KMS-11 (cell line): ENCODE measurements around the gene DMGDH.

Experiments used
- H2AFZ ChIP-seq: fragments of 200-600 bp; sonication (generic); 2 replicates; pipeline ENCODE4 v1.6.1; 2016; ENCODE audit warnings: antibody characterized with exemption, mixed run types, low read depth
- H3K27ac ChIP-seq: fragments of 200-600 bp; sonication (generic); 2 replicates; pipeline ENCODE4 v1.6.1; 2016; ENCODE audit warnings: mild to moderate bottlenecking, mixed run types
- H3K27me3 ChIP-seq: fragments of 200-600 bp; sonication (generic); 2 replicates; pipeline ENCODE4 v1.6.1; 2017; ENCODE audit warnings: mild to moderate bottlenecking, low read depth, mixed run types, moderate library complexity; ENCODE audit not compliant: insufficient read depth
- H3K36me3 ChIP-seq: fragments of 200-600 bp; sonication (generic); 2 replicates; pipeline ENCODE4 v1.6.1; 2017; ENCODE audit warnings: mild to moderate bottlenecking, mixed run types; ENCODE audit not compliant: insufficient read depth
- H3K4me1 ChIP-seq: fragments of 200-600 bp; sonication (generic); 2 replicates; pipeline ENCODE4 v1.6.1; 2016; ENCODE audit warnings: mild to moderate bottlenecking, low read depth, mixed run types; ENCODE audit not compliant: poor library complexity, severe bottlenecking
- H3K4me2 ChIP-seq: fragments of 200-600 bp; sonication (generic); 2 replicates; pipeline ENCODE4 v1.7.0; 2016; ENCODE audit warnings: mild to moderate bottlenecking, mixed run types
- H3K4me3 ChIP-seq: fragments of 200-600 bp; sonication (generic); IDR thresholded peaks from 2 replicates; pipeline ENCODE4 v1.6.1; 2017; ENCODE audit warnings: low read depth, low read length, mixed read lengths; ENCODE audit not compliant: insufficient read depth
- H3K79me2 ChIP-seq: fragments of 200-600 bp; sonication (generic); 2 replicates; pipeline ENCODE4 v1.6.1; 2016; ENCODE audit warnings: low read depth, mixed run types; ENCODE audit not compliant: insufficient read depth
- H3K9ac ChIP-seq: fragments of 200-600 bp; sonication (generic); 2 replicates; pipeline ENCODE4 v1.6.1; 2016; ENCODE audit warnings: mild to moderate bottlenecking, mixed run types
- H4K20me1 ChIP-seq: fragments of 200-600 bp; sonication (generic); 2 replicates; pipeline ENCODE4 v1.6.1; 2016; ENCODE audit warnings: mild to moderate bottlenecking, mixed run types; ENCODE audit not compliant: insufficient read depth
- CTCF ChIP-seq: fragments of 200-600 bp; sonication (generic); conservative IDR thresholded peaks from 2 replicates; pipeline ENCODE4 v1.6.1; 2017; ENCODE audit warnings: low read depth, mild to moderate bottlenecking, antibody characterized with exemption, low read length, moderate library complexity, mixed read lengths

The DMGDH gene

DNA sequence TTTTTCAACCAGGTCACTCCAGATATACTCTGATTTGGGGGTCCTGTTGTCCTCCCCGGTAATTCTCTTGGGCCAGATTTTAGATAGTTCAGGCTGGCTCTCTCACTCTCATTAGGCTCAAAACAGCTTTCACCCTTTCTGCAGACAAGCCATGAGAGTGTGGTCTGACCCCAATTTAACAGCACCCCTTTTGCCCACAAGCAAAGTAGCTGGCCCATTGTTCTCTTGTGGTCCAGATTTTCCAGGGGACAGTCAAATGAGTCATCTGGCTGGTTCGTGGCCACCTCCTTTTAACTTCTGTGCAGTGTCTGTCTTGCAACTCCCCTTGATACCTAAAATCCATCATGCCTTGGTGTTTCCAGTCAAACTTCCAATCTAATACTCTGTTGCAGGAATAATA lies 16.6 kb upstream of the DMGDH start:
- Histone ChIP-seq H3K27ac (no peak overlapping the region), H3K4me2 (no peak overlapping the region), H3K27me3 (no peaks in the 10 kb centered on the region), H3K36me3 (no peaks in the 10 kb centered on the region), H3K9ac (no peak overlapping the region), H3K79me2 (no peaks in the 10 kb centered on the region), H2AFZ (no peak overlapping the region), H3K4me3 (no peak overlapping the region), H3K4me1 (no peaks in the 10 kb centered on the region), H4K20me1 (no peaks in the 10 kb centered on the region)
- no peak for TF ChIP-seq CTCF

DNA sequence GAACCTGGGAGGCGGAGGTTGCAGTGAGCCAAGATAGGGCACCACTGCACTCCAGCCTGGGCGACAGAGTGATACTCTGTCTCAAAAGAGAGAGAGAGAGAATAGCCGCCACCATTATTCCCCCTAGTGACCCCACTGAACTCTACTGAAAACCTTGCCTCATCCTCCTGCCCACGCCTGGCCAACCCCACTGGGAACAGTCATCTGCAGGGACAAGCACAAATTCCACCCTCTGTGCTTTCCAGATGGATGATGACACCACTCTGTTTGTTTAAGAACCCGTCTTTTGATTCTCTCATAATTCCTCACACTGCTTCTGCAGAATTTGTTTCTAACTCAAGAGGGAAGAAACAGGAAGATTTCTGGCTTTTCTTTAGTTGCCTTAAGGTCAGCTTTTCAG lies 12.3 kb upstream of the DMGDH start:
- no peak for TF ChIP-seq CTCF
- Histone ChIP-seq H3K79me2 (no peaks in the 10 kb centered on the region), H3K36me3 (no peaks in the 10 kb centered on the region), H3K4me1 (no peaks in the 10 kb centered on the region), H3K9ac (no peak overlapping the region), H3K4me3 (no peak overlapping the region), H2AFZ (no peak overlapping the region), H3K27me3 (no peaks in the 10 kb centered on the region), H3K4me2 (no peak overlapping the region), H3K27ac (no peak overlapping the region), H4K20me1 (no peaks in the 10 kb centered on the region)

DNA sequence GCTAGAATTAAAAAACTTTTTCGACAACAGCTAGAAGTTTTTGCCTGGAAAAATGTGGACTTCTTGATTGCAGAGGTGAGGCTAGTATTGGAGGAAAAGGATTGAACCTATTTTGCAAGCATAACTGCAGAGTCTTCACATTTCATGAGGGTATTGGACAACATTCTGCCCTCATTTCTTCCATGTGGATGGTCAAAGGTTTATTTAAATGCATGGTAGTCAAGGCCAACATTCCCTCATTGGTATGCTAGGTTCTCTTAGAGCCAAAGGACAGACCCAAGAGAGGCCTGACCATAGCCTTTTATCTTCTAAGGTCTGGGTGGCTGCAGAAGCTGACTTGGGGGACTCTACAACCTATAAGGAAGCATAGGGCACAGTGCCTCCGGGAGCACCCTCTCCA lies 11.3 kb upstream of the DMGDH start:
- no peaks in the 10 kb centered on the region for H3K79me2 ChIP-seq
- no peak overlapping the region for H3K4me2 ChIP-seq
- no peak overlapping the region for H3K27ac ChIP-seq
- H4K20me1 ChIP-seq, result no peaks in the 10 kb centered on the region
- H3K4me1 ChIP-seq, result no peaks in the 10 kb centered on the region
- no peak for TF ChIP-seq CTCF
- no peak overlapping the region for H2AFZ ChIP-seq
- H3K9ac ChIP-seq, result no peak overlapping the region
- H3K4me3 ChIP-seq, result no peak overlapping the region
- no peaks in the 10 kb centered on the region for H3K36me3 ChIP-seq
- H3K27me3 ChIP-seq, result no peaks in the 10 kb centered on the region

GRCh38 chr5:79077680-79078365 lies 8.3 kb upstream of the DMGDH start:
- H2AFZ ChIP-seq, result no peak overlapping the region
- no peaks in the 10 kb centered on the region for H3K79me2 ChIP-seq
- no peak overlapping the region for H3K9ac ChIP-seq
- H4K20me1 ChIP-seq, result no peaks in the 10 kb centered on the region
- no peak overlapping the region for H3K27ac ChIP-seq
- H3K4me2 ChIP-seq, result no peak overlapping the region
- H3K4me3 ChIP-seq, result no peak overlapping the region
- H3K4me1 ChIP-seq, result no peaks in the 10 kb centered on the region
- H3K36me3 ChIP-seq, result no peaks in the 10 kb centered on the region
- no peaks in the 10 kb centered on the region for H3K27me3 ChIP-seq
- no peak for TF ChIP-seq CTCF
